HCT116 (cell line): Measurements from ENCODE around the gene COL19A1. TPM values are rescaled to one million over a fixed set of nuclear protein-coding genes. Genes with fewer than 3 reads are reported as not detected.

ENCODE experiments used
- ATAC-seq: fragments of 200-7000 bp; cut with Tn5 transposase; 2 replicates; pipeline ENCODE4 v1.9.1; 2020; ENCODE audit warnings: mild to moderate bottlenecking, moderate library complexity
- BruUV-seq: library from RNA; stranded (reverse); fragments of 400-500 nt; replicated peaks from 2 replicates; lab custom pipeline; 2021; lab: Mats Ljungman, UMichigan
- CTCF ChIA-PET: fragments of 300-600 bp; sonication (Branson Sonifier 250); formaldehyde crosslinking; loops from one replicate; lab custom pipeline; 2021; ENCODE audit warnings: antibody characterized with exemption; lab: Charles Lee
- POLR2A ChIA-PET: fragments of 300-600, 350-600 bp; sonication (Branson Sonifier 250); formaldehyde crosslinking; loops from one replicate; lab custom pipeline; 2021; ENCODE audit warnings: antibody characterized with exemption; lab: Charles Lee
- RAD21 ChIA-PET, 2 experiments: fragments of 300-600 bp; sonication (Branson Sonifier 250); formaldehyde crosslinking; loops; one replicate each; lab custom pipeline; 2023; ENCODE audit warnings: low total read pairs in 2 of 2; ENCODE audit not compliant: uncharacterized antibody in 2 of 2, unreplicated experiment in 2 of 2, low non-redundant PET in 1 of 2; lab: Charles Lee
- DNase-seq: peaks from one replicate; pipeline ENCODE4 v3.0.0-alpha.2; 2010; ENCODE audit warnings: low read depth, low spot score
- H2AFZ ChIP-seq: fragments of 200-600 bp; shearing (Covaris generic), sonication (generic); 2 replicates; pipeline ENCODE4 v1.6.1; 2017; ENCODE audit warnings: low read depth, mixed run types, mixed read lengths, antibody characterized with exemption, low read length; ENCODE audit not compliant: poor library complexity, severe bottlenecking
- H3K27ac ChIP-seq: 2 replicates; pipeline ENCODE4 v1.5.1; 2012; ENCODE audit warnings: low read depth, low read length
- H3K27me3 ChIP-seq: fragments of 200-600 bp; sonication (generic); 2 replicates; pipeline ENCODE4 v1.6.1; 2016; ENCODE audit warnings: mixed run types, low read length, mixed read lengths; ENCODE audit not compliant: insufficient read depth
- H3K36me3 ChIP-seq, 2 experiments: fragments of 200-500 bp in 1 of 2; fragments of 200-600 bp in 1 of 2; sonication (Bioruptor generic) in 1 of 2; sonication (generic) in 1 of 2; 2 replicates each; pipeline versions ENCODE4 v1.5.1 to v1.6.1; 2014 to 2016; ENCODE audit warnings: low read length in 2 of 2, inconsistent platforms in 1 of 2, mixed read lengths in 1 of 2, mixed run types in 1 of 2; ENCODE audit not compliant: insufficient read depth in 2 of 2, control insufficient read depth in 1 of 2
- H3K4me1 ChIP-seq, 2 experiments: fragments of 200-600 bp in 1 of 2; sonication (generic) in 1 of 2; 2 replicates each; pipeline versions ENCODE4 v1.5.1 to v1.6.1; 2012 to 2017; ENCODE audit warnings: low read length in 2 of 2, inconsistent platforms in 1 of 2, mild to moderate bottlenecking in 1 of 2, mixed read lengths in 1 of 2, mixed run types in 1 of 2, moderate library complexity in 1 of 2; ENCODE audit not compliant: insufficient read depth in 2 of 2, control insufficient read depth in 1 of 2
- H3K4me2 ChIP-seq: fragments of 200-600 bp; sonication (generic); 2 replicates; pipeline ENCODE4 v1.6.1; 2017; ENCODE audit warnings: mixed run types, low read length, mixed read lengths
- H3K4me3 ChIP-seq, 2 experiments: fragments of 200-600 bp in 1 of 2; sonication (generic) in 1 of 2; replicated peaks in 1 of 2; 2 replicates each; pipeline ENCODE4 v1.5.1; 2011 to 2016; ENCODE audit warnings: low read length in 2 of 2, control low read depth in 1 of 2, low read depth in 1 of 2, mild to moderate bottlenecking in 1 of 2, mixed read lengths in 1 of 2, mixed run types in 1 of 2
- H3K79me2 ChIP-seq: fragments of 200-600 bp; sonication (generic); 2 replicates; pipeline ENCODE4 v1.6.1; 2017; ENCODE audit warnings: mild to moderate bottlenecking, mixed run types, low read length, moderate library complexity, mixed read lengths; ENCODE audit not compliant: insufficient read depth
- H3K9ac ChIP-seq: fragments of 200-600 bp; sonication (generic); 2 replicates; pipeline ENCODE4 v1.6.1; 2016; ENCODE audit warnings: low read length, mixed read lengths
- H3K9me2 ChIP-seq: fragments of 200-600 bp; sonication (generic), shearing (Covaris generic); 2 replicates; pipeline ENCODE4 v1.6.1; 2017; ENCODE audit warnings: mixed run types, mild to moderate bottlenecking, moderate library complexity; ENCODE audit not compliant: insufficient read depth
- H3K9me3 ChIP-seq, 2 experiments: fragments of 200-500 bp in 1 of 2; fragments of 200-600 bp in 1 of 2; sonication (Bioruptor generic) in 1 of 2; sonication (generic) in 1 of 2; 2 replicates each; pipeline ENCODE4 v1.6.1; 2014 to 2017; ENCODE audit warnings: low read length in 2 of 2, mixed read lengths in 2 of 2, inconsistent platforms in 1 of 2, low read depth in 1 of 2, mild to moderate bottlenecking in 1 of 2, mixed run types in 1 of 2, moderate library complexity in 1 of 2; ENCODE audit not compliant: control insufficient read depth in 1 of 2, insufficient read depth in 1 of 2
- H4K20me1 ChIP-seq: fragments of 200-600 bp; sonication (generic), shearing (Covaris generic); 2 replicates; pipeline ENCODE4 v1.6.1; 2017; ENCODE audit warnings: mixed run types, mild to moderate bottlenecking, moderate library complexity; ENCODE audit not compliant: insufficient read depth
- ATF3 ChIP-seq: IDR thresholded peaks from 2 replicates; pipeline ENCODE4 v1.6.1; 2012
- FOSL1 ChIP-seq: IDR thresholded peaks from 2 replicates; pipeline ENCODE4 v1.6.1; 2012; ENCODE audit warnings: low read depth
- JUND ChIP-seq: IDR thresholded peaks from 2 replicates; pipeline ENCODE4 v1.6.1; 2012
- SIN3A ChIP-seq: IDR thresholded peaks from 2 replicates; pipeline ENCODE4 v1.6.1; 2012; ENCODE audit warnings: low read depth
- TCF7L2 ChIP-seq: IDR thresholded peaks from 2 replicates; pipeline ENCODE4 v1.7.0; 2011; ENCODE audit warnings: borderline replicate concordance, inconsistent platforms; ENCODE audit not compliant: insufficient read depth, insufficient read length; ENCODE audit errors: extremely low read depth
- intact Hi-C: fragments of 100-400 bp; cut with micrococcal nuclease; formaldehyde crosslinking; loops from 2 replicates; pipeline ENCODE4 v1.10.0; 2022
- total RNA-seq: library from RNA; stranded (reverse); gene quantifications from one replicate; pipeline ENCODE4 v1.2.1, GENCODE V29; 2021; ENCODE audit not compliant: unreplicated experiment

The COL19A1 gene
- total RNA-seq, 1 experiment from 2014 or later: not detected

- CTCF ChIA-PET: no interaction called here
- ATAC-seq (no peak), DNase-seq (no peak)
- Histone ChIP-seq H3K27ac (no peak overlapping the region), H3K4me3 (no peak overlapping the region), H3K79me2 (no peaks in the 10 kb centered on the region), H3K4me1 (no peaks in the 10 kb centered on the region), H3K4me2 (no peak overlapping the region), H3K27me3 (no peaks in the 10 kb centered on the region), H3K9me3 (no peaks in the 10 kb centered on the region), H4K20me1 (no peaks in the 10 kb centered on the region), H3K9me2 (no peaks in the 10 kb centered on the region), H3K9ac (no peak overlapping the region), H2AFZ (no peak overlapping the region), H3K36me3 (no peaks in the 10 kb centered on the region)
- BruUV-seq: no TSS peak
- POLR2A ChIA-PET: no interaction called here
- intact Hi-C loops: no loop called here
- no peak for TF ChIP-seq JUND
- no peak for TF ChIP-seq ATF3
- RAD21 ChIA-PET: no interaction called here
Observed at GRCh38 chr6:69873291-69873690, 6.9 kb downstream of the COL19A1 start.

- ChIA-PET RAD21 (no interaction called here), POLR2A (no interaction called here), CTCF (no interaction called here)
- no peak overlapping the region for H2AFZ ChIP-seq
- no peaks in the 10 kb centered on the region for H3K9me3 ChIP-seq
- H3K4me2 ChIP-seq: no peak overlapping the region
- no peaks in the 10 kb centered on the region for H3K79me2 ChIP-seq
- no peaks in the 10 kb centered on the region for H3K9me2 ChIP-seq
- H4K20me1 ChIP-seq: no peaks in the 10 kb centered on the region
- H3K27ac ChIP-seq: no peak overlapping the region
- DNase-seq (no peak), ATAC-seq (no peak)
- no peaks in the 10 kb centered on the region for H3K36me3 ChIP-seq
- H3K4me3 ChIP-seq: no peak overlapping the region
- no peaks in the 10 kb centered on the region for H3K4me1 ChIP-seq
- H3K27me3 ChIP-seq: no peaks in the 10 kb centered on the region
- TF ChIP-seq SIN3A (no peak), FOSL1 (no peak), TCF7L2 (no peak)
- no TSS peak for BruUV-seq
- intact Hi-C loops: no loop called here
- H3K9ac ChIP-seq: no peak overlapping the region
Observed at GRCh38 chr6:69875715-69876114, 9.4 kb downstream of the COL19A1 start.
